Cardiac muscle cell (in vitro differentiated cells and primary cell): ENCODE measurements around the gene ASGR1. TPM values are rescaled to one million over a fixed set of nuclear protein-coding genes. Genes with fewer than 3 reads are reported as not detected.

Source experiments
- DNase-seq, 2 donors: peaks; one replicate each; pipeline versions ENCODE4 v3.0.0 to v3.0.0-alpha.2; 2010 to 2017; ENCODE audit warnings: low read depth in 1 of 2, low spot score in 1 of 2
- H3K27ac ChIP-seq: fragments of 200-600 bp; sonication (generic); 2 replicates; pipeline ENCODE4 v1.5.1; 2016
- H3K27me3 ChIP-seq: fragments of 200-600 bp; sonication (generic); 2 replicates; pipeline ENCODE4 v1.6.0; 2016; ENCODE audit warnings: control low read depth
- H3K36me3 ChIP-seq: fragments of 200-600 bp; sonication (generic); 2 replicates; pipeline ENCODE4 v1.5.1; 2016; ENCODE audit warnings: control low read depth
- H3K4me1 ChIP-seq: fragments of 200-600 bp; sonication (generic); 2 replicates; pipeline ENCODE4 v1.8.1; 2017; ENCODE audit warnings: low read depth, mild to moderate bottlenecking, mixed run types
- H3K4me3 ChIP-seq: fragments of 200-600 bp; sonication (generic); 2 replicates; pipeline ENCODE4 v1.5.1; 2016; ENCODE audit warnings: mild to moderate bottlenecking
- H3K9me3 ChIP-seq: fragments of 200-600 bp; sonication (generic); 2 replicates; pipeline ENCODE4 v1.5.1; 2017; ENCODE audit warnings: low read depth, mild to moderate bottlenecking, control low read depth
- polyA plus RNA-seq: library from polyadenylated mRNA; unstranded; fragments of >200 nt; fragmentation: Nextera tagmentation; extraction: Ambion mirVana; gene quantifications from 2 replicates; pipeline ENCODE4 v1.2.1, GENCODE V29; 2016
- total RNA-seq: library from RNA; depleted of rRNA; stranded (reverse); fragments of >200 nt; gene quantifications from 2 replicates; pipeline ENCODE4 v1.2.3, GENCODE V29; 2016
- TF ChIP-seq, protein P1 (sequence below): IDR thresholded peaks from 2 replicates; pipeline ENCODE4 v1.5.1; 2012; ENCODE audit warnings: low read depth, mild to moderate bottlenecking, low read length

The ASGR1 gene
- total and polyA plus RNA-seq, 2 experiments from 2014 or later: 20.2 to 21.7 TPM

DNA sequence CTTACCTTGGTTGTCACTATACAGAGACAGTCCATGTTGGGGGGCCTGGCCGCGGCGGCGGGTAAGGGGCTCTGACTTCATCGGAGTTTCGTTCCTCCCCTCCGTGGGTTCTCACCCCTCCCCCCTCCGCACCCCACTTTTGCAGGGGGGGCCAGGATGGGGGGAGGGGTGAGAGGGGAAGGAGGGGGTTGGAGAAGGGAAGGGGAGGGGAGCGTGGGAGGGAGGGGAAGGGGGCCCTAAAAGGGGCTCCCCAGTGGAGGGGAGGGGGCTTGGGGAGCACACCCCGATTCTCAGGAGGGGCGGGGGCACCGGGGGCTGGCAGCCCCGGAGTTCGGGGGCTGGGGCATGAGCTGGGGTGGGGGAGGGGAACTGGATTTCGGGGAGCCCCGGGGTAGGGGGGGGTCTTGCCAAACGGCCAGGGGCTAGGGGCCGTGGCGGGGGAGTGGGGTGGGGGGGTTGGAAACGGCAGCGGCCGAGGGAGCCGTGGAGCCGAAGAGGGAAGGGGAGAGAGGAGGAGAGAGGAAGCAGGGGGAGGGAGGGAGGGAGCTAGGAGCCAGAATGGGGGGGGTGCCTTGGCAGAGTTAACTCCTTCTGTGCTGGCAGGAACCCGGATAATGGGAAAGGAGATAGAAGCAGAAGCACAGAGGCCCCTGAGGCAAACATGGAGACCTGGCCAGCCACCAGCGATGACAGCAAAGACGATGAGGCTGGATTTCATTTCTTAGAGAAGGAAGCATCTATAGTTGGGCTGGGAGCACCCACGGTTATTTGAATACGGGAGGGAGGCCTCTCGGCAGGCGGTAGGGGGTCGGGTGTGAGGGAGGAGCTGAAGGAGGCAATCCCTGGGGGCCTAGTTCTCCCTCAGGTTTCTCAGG is 38.2 kb upstream of the ASGR1 start:
- H3K36me3 ChIP-seq: peaks cover 4% of the 10 kb centered on the region
- H3K27ac ChIP-seq: peak overlapping the region; percentile 81
- TF ChIP-seq, protein P1, sequence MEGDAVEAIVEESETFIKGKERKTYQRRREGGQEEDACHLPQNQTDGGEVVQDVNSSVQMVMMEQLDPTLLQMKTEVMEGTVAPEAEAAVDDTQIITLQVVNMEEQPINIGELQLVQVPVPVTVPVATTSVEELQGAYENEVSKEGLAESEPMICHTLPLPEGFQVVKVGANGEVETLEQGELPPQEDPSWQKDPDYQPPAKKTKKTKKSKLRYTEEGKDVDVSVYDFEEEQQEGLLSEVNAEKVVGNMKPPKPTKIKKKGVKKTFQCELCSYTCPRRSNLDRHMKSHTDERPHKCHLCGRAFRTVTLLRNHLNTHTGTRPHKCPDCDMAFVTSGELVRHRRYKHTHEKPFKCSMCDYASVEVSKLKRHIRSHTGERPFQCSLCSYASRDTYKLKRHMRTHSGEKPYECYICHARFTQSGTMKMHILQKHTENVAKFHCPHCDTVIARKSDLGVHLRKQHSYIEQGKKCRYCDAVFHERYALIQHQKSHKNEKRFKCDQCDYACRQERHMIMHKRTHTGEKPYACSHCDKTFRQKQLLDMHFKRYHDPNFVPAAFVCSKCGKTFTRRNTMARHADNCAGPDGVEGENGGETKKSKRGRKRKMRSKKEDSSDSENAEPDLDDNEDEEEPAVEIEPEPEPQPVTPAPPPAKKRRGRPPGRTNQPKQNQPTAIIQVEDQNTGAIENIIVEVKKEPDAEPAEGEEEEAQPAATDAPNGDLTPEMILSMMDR: no peak
- peak; percentile 79 to 90 for DNase-seq
- peaks cover 33% of the 10 kb centered on the region for H3K4me1 ChIP-seq
- H3K27me3 ChIP-seq: no peaks in the 10 kb centered on the region
- peak overlapping the region; percentile 61 for H3K4me3 ChIP-seq
- no peaks in the 10 kb centered on the region for H3K9me3 ChIP-seq

DNA sequence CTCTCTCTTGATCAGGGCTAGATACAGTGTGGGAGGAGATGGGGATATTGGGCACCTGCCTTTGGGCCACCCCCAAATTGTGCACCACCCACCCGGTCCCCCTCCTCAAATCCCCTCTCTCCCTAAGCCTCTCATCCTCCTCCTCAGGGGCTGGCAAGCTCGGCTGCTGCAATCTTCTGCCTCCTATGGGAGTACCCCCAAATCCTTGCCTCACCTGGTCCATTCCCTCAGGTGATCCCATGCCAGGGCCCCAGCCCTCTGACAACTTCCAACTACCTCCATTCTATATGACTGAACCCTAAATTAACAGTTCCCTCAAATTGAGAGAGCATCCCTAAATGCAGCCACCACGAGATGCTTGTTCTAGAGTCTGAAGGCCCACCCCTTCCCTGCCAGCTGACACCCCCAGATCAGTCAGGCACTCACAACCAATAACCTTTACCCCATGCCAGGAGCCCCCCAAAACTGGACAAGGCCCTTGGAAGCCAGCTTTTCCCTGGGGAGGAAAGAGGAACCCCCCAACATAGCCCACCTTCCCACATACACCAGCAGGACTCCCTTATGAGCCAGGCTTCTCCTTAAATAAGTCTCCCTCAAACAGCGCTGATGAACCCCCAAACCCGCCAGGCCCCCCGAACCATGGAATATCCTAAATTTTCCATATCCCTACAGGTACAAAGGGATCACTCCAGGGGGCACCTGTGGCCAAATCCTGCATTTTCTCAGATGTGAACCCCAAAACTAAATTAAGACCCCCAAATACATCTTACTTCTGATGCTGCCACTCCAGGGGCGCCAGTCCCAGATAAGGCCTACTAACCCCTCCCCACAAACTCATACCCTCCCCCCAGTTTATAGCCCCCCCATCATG is 37.3 kb upstream of the ASGR1 start:
- H3K36me3 ChIP-seq: no peaks in the 10 kb centered on the region
- H3K4me3 ChIP-seq: peak overlapping the region; percentile 61
- H3K27ac ChIP-seq: peak overlapping the region; percentile 81

DNA sequence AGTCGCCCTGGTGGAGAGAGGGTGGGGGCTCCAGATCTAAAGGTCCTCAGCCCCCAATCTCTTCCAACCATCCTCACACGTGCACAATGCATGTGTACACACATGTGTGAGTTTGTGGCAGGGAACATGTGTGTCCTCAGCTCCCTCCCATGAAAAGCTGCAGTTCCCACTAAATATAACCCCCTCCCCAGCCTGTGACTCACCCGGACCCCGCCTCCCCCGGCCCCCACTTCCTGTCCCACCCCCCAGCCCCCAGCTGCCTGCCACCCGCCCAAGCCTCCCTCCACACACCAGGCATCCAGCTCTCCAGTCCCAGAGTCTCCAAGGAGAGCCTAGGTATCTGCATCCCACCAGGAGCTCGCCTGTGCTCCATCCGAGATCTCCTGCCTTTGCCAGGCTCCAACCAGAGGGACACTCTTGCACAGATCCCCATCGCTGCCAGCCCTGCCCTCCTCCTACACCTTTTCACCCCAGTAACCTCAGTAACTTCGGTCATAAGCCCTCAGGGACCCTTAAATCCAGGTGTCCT is 36.5 kb upstream of the ASGR1 start:
- peaks cover 43% of the 10 kb centered on the region for H3K4me1 ChIP-seq
- no peaks in the 10 kb centered on the region for H3K36me3 ChIP-seq
- no peaks in the 10 kb centered on the region for H3K27me3 ChIP-seq
- TF ChIP-seq, protein P1: no peak
- peak overlapping the region; percentile 81 for H3K27ac ChIP-seq
- peak overlapping the region; percentile 61 for H3K4me3 ChIP-seq
- no peaks in the 10 kb centered on the region for H3K9me3 ChIP-seq
- no peak for DNase-seq

More for the DNA sequence above, 37.3 kb upstream of the ASGR1 start:
- H3K9me3 ChIP-seq: no peaks in the 10 kb centered on the region
- TF ChIP-seq, protein P1: no peak
- DNase-seq: no peak
- peaks cover 40% of the 10 kb centered on the region for H3K4me1 ChIP-seq
- no peaks in the 10 kb centered on the region for H3K27me3 ChIP-seq

DNA sequence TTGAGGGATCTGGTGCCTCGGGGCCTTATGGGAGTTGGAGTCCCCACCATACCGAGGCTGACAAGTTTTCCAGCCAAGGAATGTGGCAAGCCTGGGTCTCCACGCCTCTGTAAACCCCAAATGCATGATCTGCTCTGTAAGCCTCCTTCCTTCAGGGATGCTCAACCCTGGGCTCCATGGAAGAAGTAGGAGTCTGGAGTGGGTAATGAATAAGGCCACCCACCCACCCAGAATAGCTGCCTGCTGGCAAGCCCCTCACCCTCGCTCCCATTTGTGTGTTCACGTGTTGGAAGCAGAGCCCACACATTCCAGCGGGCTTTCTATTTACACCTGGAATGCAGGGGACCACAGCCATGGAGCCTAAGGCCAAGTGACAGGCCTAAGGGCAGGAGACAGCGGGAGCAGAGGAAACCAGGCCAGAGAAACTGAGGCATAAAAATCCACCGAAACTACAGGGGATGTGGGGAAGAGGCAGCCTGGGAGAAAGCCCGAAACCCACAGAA is 36.0 kb upstream of the ASGR1 start:
- H3K4me1 ChIP-seq: peaks cover 38% of the 10 kb centered on the region
- no peaks in the 10 kb centered on the region for H3K27me3 ChIP-seq
- no peak for DNase-seq
- TF ChIP-seq, protein P1: no peak
- peak overlapping the region; percentile 10 for H3K4me3 ChIP-seq
- peak overlapping the region; percentile 81 for H3K27ac ChIP-seq
- no peaks in the 10 kb centered on the region for H3K36me3 ChIP-seq
- H3K9me3 ChIP-seq: no peaks in the 10 kb centered on the region
